Neural progenitor cell (in vitro differentiated cells): ENCODE data around the gene ARL15.

Source experiments
- CTCF ChIP-seq: fragments of 200-600 bp; sonication (generic); IDR thresholded peaks from 2 replicates; pipeline ENCODE4 v1.5.1; 2017; ENCODE audit warnings: antibody characterized with exemption, mild to moderate bottlenecking
- EZH2 ChIP-seq: fragments of 200-600 bp; sonication (generic); IDR thresholded peaks from 2 replicates; pipeline ENCODE4 v1.6.1; 2017; ENCODE audit warnings: antibody characterized with exemption, mild to moderate bottlenecking, moderate library complexity
- EZH2phosphoT487 ChIP-seq: fragments of 200-600 bp; sonication (generic); IDR thresholded peaks from 2 replicates; pipeline ENCODE4 v1.6.1; 2017; ENCODE audit warnings: antibody characterized with exemption

- TF ChIP-seq CTCF (no peak), EZH2 (no peak), EZH2phosphoT487 (no peak)
Measured at GRCh38 chr5:54302267-54302687, 8.1 kb downstream of the ARL15 start.
